PC-9 (cell line): ENCODE data around the gene CHN1. TPM values are rescaled to one million over a fixed set of nuclear protein-coding genes. Genes with fewer than 3 reads are reported as not detected.

ENCODE experiments used
- BruUV-seq: library from RNA; stranded (reverse); fragments of 400-500 nt; replicated peaks from 2 replicates; lab custom pipeline; 2021; lab: Mats Ljungman, UMichigan
- CTCF ChIA-PET: fragments of 300-600 bp; sonication (Branson Sonifier 250); formaldehyde crosslinking; loops from one replicate; lab custom pipeline; 2022; ENCODE audit warnings: antibody characterized with exemption; lab: Charles Lee
- POLR2A ChIA-PET: fragments of 300-600 bp; sonication (Branson Sonifier 250); formaldehyde crosslinking; loops from one replicate; lab custom pipeline; 2022; ENCODE audit warnings: antibody characterized with exemption; ENCODE audit not compliant: unreplicated experiment; lab: Charles Lee
- DNase-seq, 2 experiments: peaks; one replicate each; pipeline versions ENCODE4 v3.0.0 to v3.0.0-alpha.2; 2015 to 2022; ENCODE audit warnings: mixed read lengths in 1 of 2
- H2AFZ ChIP-seq: fragments of 200-600 bp; sonication (generic); 2 replicates; pipeline ENCODE4 v1.8.1; 2017; ENCODE audit warnings: antibody characterized with exemption
- H3F3A ChIP-seq: fragments of 200-600 bp; sonication (generic); 2 replicates; pipeline ENCODE4 v1.8.1; 2017; ENCODE audit warnings: antibody characterized with exemption, mild to moderate bottlenecking, low read depth; ENCODE audit not compliant: insufficient read depth
- H3K27ac ChIP-seq: fragments of 200-600 bp; sonication (generic); 2 replicates; pipeline ENCODE4 v1.6.1; 2016; ENCODE audit warnings: mixed run types
- H3K27me3 ChIP-seq: fragments of 200-600 bp; sonication (generic); 2 replicates; pipeline ENCODE4 v1.6.1; 2016; ENCODE audit warnings: low read depth, mixed run types; ENCODE audit not compliant: insufficient read depth
- H3K36me3 ChIP-seq: fragments of 200-600 bp; sonication (generic); 2 replicates; pipeline ENCODE4 v1.6.1; 2016; ENCODE audit warnings: low read depth, mixed run types
- H3K4me1 ChIP-seq: fragments of 200-600 bp; sonication (generic); replicated peaks from 2 replicates; pipeline ENCODE4 v1.6.1; 2016; ENCODE audit warnings: mixed run types; ENCODE audit not compliant: insufficient read depth
- H3K4me2 ChIP-seq: fragments of 200-600 bp; sonication (generic); 2 replicates; pipeline ENCODE4 v1.6.1; 2017; ENCODE audit warnings: mixed run types
- H3K4me3 ChIP-seq: fragments of 200-600 bp; sonication (generic); 2 replicates; pipeline ENCODE4 v1.6.1; 2016; ENCODE audit warnings: mixed run types
- H3K79me2 ChIP-seq: fragments of 200-600 bp; sonication (generic); 2 replicates; pipeline ENCODE4 v1.6.1; 2017; ENCODE audit warnings: low read depth, mixed run types
- H3K9me2 ChIP-seq: fragments of 200-600 bp; sonication (generic); 2 replicates; pipeline ENCODE4 v1.8.1; 2017; ENCODE audit warnings: mild to moderate bottlenecking; ENCODE audit not compliant: insufficient read depth
- H3K9me3 ChIP-seq: fragments of 200-600 bp; sonication (generic); 2 replicates; pipeline ENCODE4 v1.8.1; 2016; ENCODE audit warnings: low read depth; ENCODE audit not compliant: insufficient read depth
- H4K20me1 ChIP-seq: fragments of 200-600 bp; sonication (generic); 2 replicates; pipeline ENCODE4 v1.8.1; 2017; ENCODE audit not compliant: insufficient read depth
- EZH2 ChIP-seq: fragments of 200-600 bp; sonication (generic); IDR thresholded peaks from 2 replicates; pipeline ENCODE4 v1.8.0; 2017; ENCODE audit warnings: antibody characterized with exemption, low read depth
- intact Hi-C: fragments of 100-400 bp; cut with micrococcal nuclease; formaldehyde crosslinking; loops from one replicate; pipeline ENCODE4 v1.10.0; 2022; ENCODE audit not compliant: unreplicated experiment
- total RNA-seq: library from RNA; stranded (reverse); gene quantifications from 2 replicates; pipeline ENCODE4 v1.2.3, GENCODE V29; 2021
- TF ChIP-seq, protein P1 (sequence below): fragments of 200-600 bp; sonication (generic); conservative IDR thresholded peaks from 2 replicates; pipeline ENCODE4 v1.6.1; 2017; ENCODE audit warnings: mixed run types, antibody characterized with exemption, mild to moderate bottlenecking, moderate library complexity

The CHN1 gene
- total RNA-seq, 1 experiment from 2014 or later = 14.0 TPM

DNA sequence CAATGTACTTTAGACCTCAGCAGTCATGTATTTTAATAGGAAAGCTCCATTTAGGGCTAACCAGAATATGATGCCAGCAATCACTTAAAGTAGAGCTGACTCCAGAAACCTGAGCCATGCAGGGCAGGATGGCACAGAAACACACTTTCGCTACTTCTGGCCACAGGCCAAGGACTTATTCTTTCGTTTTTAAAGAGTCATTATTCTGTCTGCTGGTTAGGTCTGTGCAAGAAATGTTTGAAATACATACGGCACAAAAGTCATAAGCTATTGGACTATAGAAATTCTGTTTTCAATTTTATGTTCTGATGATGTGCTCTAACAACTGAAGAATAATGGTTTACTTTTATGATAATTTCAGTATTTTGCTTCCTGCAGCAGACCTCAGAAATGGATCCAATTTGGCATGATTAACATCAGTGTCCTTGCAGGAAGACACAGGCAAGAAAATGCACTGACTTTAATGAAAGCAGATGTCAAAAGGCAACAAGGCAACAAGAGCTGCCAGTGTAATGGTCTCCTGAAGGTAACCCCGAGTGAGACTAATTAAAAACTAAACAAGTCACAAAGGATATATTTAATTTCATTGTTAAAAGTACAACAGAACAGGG lies 126.5 kb downstream of the CHN1 start:
- POLR2A ChIA-PET = interaction anchor here (0.7 kb wide), 1 partner anchor 82 kb away, joined by 10 read pairs; no protein-coding TSS in a partner anchor
- no peak for TF ChIP-seq EZH2
- TF ChIP-seq, protein P1, sequence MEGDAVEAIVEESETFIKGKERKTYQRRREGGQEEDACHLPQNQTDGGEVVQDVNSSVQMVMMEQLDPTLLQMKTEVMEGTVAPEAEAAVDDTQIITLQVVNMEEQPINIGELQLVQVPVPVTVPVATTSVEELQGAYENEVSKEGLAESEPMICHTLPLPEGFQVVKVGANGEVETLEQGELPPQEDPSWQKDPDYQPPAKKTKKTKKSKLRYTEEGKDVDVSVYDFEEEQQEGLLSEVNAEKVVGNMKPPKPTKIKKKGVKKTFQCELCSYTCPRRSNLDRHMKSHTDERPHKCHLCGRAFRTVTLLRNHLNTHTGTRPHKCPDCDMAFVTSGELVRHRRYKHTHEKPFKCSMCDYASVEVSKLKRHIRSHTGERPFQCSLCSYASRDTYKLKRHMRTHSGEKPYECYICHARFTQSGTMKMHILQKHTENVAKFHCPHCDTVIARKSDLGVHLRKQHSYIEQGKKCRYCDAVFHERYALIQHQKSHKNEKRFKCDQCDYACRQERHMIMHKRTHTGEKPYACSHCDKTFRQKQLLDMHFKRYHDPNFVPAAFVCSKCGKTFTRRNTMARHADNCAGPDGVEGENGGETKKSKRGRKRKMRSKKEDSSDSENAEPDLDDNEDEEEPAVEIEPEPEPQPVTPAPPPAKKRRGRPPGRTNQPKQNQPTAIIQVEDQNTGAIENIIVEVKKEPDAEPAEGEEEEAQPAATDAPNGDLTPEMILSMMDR = no peak
- no TSS peak for BruUV-seq
- Histone ChIP-seq H3K4me2 (no peak overlapping the region), H3F3A (no peaks in the 10 kb centered on the region), H3K9me2 (no peaks in the 10 kb centered on the region), H4K20me1 (no peaks in the 10 kb centered on the region), H3K27ac (no peak overlapping the region), H3K36me3 (no peaks in the 10 kb centered on the region), H3K4me1 (no peaks in the 10 kb centered on the region), H3K9me3 (no peaks in the 10 kb centered on the region), H3K4me3 (no peak overlapping the region), H2AFZ (no peak overlapping the region), H3K27me3 (no peaks in the 10 kb centered on the region), H3K79me2 (no peaks in the 10 kb centered on the region)
- intact Hi-C loops = no loop called here
- CTCF ChIA-PET = no interaction called here
- DNase-seq = peak in 1 of 2 experiments; percentile 9

DNA sequence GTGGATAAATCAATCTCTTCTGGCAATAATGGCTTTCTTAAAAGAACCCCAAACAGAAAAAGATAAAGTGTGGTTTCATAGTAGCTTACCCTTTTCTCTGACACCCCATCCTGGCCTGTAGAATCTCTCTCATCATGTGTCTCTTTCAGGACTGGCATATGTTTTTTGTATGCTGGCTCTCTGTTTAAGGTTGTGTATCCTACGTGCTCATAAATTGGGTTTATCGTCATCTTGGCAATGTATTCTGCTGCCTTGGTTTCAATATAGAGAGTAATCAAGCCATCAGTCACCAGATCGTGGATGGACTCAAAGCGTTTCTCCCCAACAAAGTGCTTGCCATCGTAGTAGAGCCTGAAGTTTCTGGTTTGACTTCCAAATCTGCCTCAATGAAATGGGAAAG lies 127.4 kb downstream of the CHN1 start:
- H3K9me3 ChIP-seq = no peaks in the 10 kb centered on the region
- ChIA-PET POLR2A (interaction anchor here (0.7 kb wide), 1 partner anchor 83 kb away, joined by 10 read pairs; no protein-coding TSS in a partner anchor), CTCF (no interaction called here)
- intact Hi-C loops = no loop called here
- H3K36me3 ChIP-seq = no peaks in the 10 kb centered on the region
- no peak overlapping the region for H3K4me2 ChIP-seq
- no peaks in the 10 kb centered on the region for H3K27me3 ChIP-seq
- no peak for TF ChIP-seq EZH2
- TF ChIP-seq, protein P1 = no peak
- no peak for DNase-seq
- H3F3A ChIP-seq = no peaks in the 10 kb centered on the region
- no peaks in the 10 kb centered on the region for H3K4me1 ChIP-seq
- no peak overlapping the region for H2AFZ ChIP-seq
- H4K20me1 ChIP-seq = no peaks in the 10 kb centered on the region
- no peaks in the 10 kb centered on the region for H3K79me2 ChIP-seq
- no TSS peak for BruUV-seq
- H3K27ac ChIP-seq = no peak overlapping the region
- no peaks in the 10 kb centered on the region for H3K9me2 ChIP-seq
- H3K4me3 ChIP-seq = no peak overlapping the region

DNA sequence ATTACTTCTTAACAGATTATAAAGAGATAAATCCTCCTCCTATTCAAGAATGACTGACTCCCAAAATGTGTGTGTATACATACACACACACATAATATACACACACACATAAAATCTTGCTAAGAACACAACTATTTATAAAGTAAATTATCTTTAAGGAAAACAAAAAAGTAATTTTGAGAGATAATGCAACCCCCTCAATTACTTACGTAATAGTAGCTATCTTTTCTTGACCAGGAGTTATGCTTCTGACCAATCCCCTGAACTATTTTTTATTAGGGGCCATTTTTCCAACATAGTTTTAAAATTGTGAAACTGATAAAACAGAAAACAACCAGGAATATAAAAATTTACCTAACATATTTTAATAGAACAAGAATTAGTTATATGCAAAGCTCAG lies 127.9 kb downstream of the CHN1 start:
- Histone ChIP-seq H3K4me1 (no peaks in the 10 kb centered on the region), H3K27me3 (no peaks in the 10 kb centered on the region), H3K9me2 (no peaks in the 10 kb centered on the region), H3K4me2 (no peak overlapping the region), H3K79me2 (no peaks in the 10 kb centered on the region), H3K9me3 (no peaks in the 10 kb centered on the region), H3K4me3 (no peak overlapping the region), H3K27ac (no peak overlapping the region), H3F3A (no peaks in the 10 kb centered on the region), H3K36me3 (no peaks in the 10 kb centered on the region), H2AFZ (no peak overlapping the region), H4K20me1 (no peaks in the 10 kb centered on the region)
- no TSS peak for BruUV-seq
- ChIA-PET CTCF (no interaction called here), POLR2A (no interaction called here)
- TF ChIP-seq, protein P1 = no peak
- no peak for TF ChIP-seq EZH2
- DNase-seq = no peak
- intact Hi-C loops = no loop called here
